CD4-positive, alpha-beta memory T cell (primary cell): Measurements from ENCODE around the gene HEG1. TPM values are rescaled to one million over a fixed set of nuclear protein-coding genes. Genes with fewer than 3 reads are reported as not detected.

ENCODE experiments used
- polyA plus RNA-seq, 2 donors: library from polyadenylated mRNA; unstranded; fragments of 300-500 nt; fragmentation: Illumina TruSeq; gene quantifications; one replicate each; pipeline ENCODE4 v1.2.3, GENCODE V29; 2021
- total RNA-seq, 2 experiments: library from RNA; stranded (reverse); gene quantifications; one replicate each; pipeline ENCODE4 v1.2.3, GENCODE V29; 2021

Gene HEG1
- total and polyA plus RNA-seq, 4 experiments from 2014 or later: 1.1 to 21.7 (median 12.5) TPM

Other genes starting within 250 kb of the HEG1 start
- 1 to 10 TPM; 3.4 to 5.4 TPM for gene ITGB5, start 168.6 kb downstream of the HEG1 start, total RNA-seq
- gene ITGB5, start 168.6 kb downstream of the HEG1 start, polyA plus RNA-seq: under 1 TPM in 1 of 2 donors, not detected in 1; 0.94 TPM
- not detected for gene MUC13, start 121.2 kb downstream of the HEG1 start, total RNA-seq
- not detected for gene MUC13, start 121.2 kb downstream of the HEG1 start, polyA plus RNA-seq
- not detected for gene SLC12A8, start 156.8 kb upstream of the HEG1 start, total RNA-seq
- not detected for gene SLC12A8, start 156.8 kb upstream of the HEG1 start, polyA plus RNA-seq